ENCODE results near the gene COL15A1. TPM values are rescaled to one million over a fixed set of nuclear protein-coding genes. Genes with fewer than 3 reads are reported as not detected.

Gene COL15A1
- total and polyA plus RNA-seq, 2 of the 8 experiments (the other 6 are each of a cell fraction or from before 2014, with no cell fraction given) = 0.12 to 0.15 TPM

- H3K27me3 ChIP-seq (replicated peaks in 1 of 4; ENCODE audit: control insufficient read depth in 3 of 4, extremely low read depth in 1 of 4, insufficient read depth in 3 of 4, low read length in 3 of 4) = no peaks in the 10 kb centered on the region; a peak in 1 of 7 replicates
- TF ChIP-seq ATF3 (IDR thresholded peaks at IDR 0.05; ENCODE audit: insufficient read depth, low read depth, low read length) (no peak), CREB1 (IDR thresholded peaks at IDR 0.05) (no peak), EP300 (IDR thresholded peaks at IDR 0.05; ENCODE audit: borderline replicate concordance in 1 of 2, low read depth in 2 of 2, low read length in 2 of 2) (no peak), KDM1A (IDR thresholded peaks at IDR 0.05; ENCODE audit: borderline replicate concordance, low read length) (no peak), CBX8 (IDR thresholded peaks at IDR 0.05; ENCODE audit: borderline replicate concordance, low read depth, low read length) (no peak), MAFK (IDR thresholded peaks at IDR 0.05; ENCODE audit: low read depth, low read length) (no peak), SAP30 (IDR thresholded peaks at IDR 0.05; ENCODE audit: insufficient read depth, insufficient replicate concordance, low read length) (no peak), ASH2L (IDR thresholded peaks at IDR 0.05; ENCODE audit: low read length) (no peak), MAX (IDR thresholded peaks at IDR 0.05) (no peak), TEAD4 (IDR thresholded peaks at IDR 0.05; ENCODE audit: low read depth, low read length) (no peak), YY1 (IDR thresholded peaks at IDR 0.05; ENCODE audit: low read depth, low read length) (no peak), FOSL1 (IDR thresholded peaks at IDR 0.05; ENCODE audit: insufficient read depth, low read depth, low read length) (no peak), BRCA1 (IDR thresholded peaks at IDR 0.05; ENCODE audit: low read depth, low read length) (no peak), CTBP2 (IDR thresholded peaks at IDR 0.05; ENCODE audit: borderline replicate concordance, insufficient read depth, insufficient read length, low read length) (no peak)
- WGBS, 2 experiments (ENCODE audit: extremely low coverage in 1 of 2, insufficient coverage in 1 of 2, insufficient read length in 1 of 2, insufficient replicate concordance in 2 of 2, low coverage in 1 of 2, low lambda C conversion rate in 2 of 2, missing lambda C conversion rate in 1 of 2) = 95% methylated on average over 2 of the region's 2 CpGs; no CpG with 5 or more reads in 1 of the 2 experiments
Measured at GRCh38 chr9:99060621-99061020, 116.9 kb downstream of the COL15A1 start.

More at GRCh38 chr9:99060621-99061020, 116.9 kb downstream of the COL15A1 start:
- Histone ChIP-seq H3K79me2 (ENCODE audit: control insufficient read depth in 1 of 2, insufficient read depth in 2 of 2, low read length in 2 of 2) (no peaks in the 10 kb centered on the region), H3K4me1 (replicated peaks in 1 of 4; ENCODE audit: control insufficient read depth in 3 of 4, insufficient read depth in 4 of 4, low read length in 3 of 4) (no peaks in the 10 kb centered on the region), H2BK20ac (ENCODE audit: low read length) (no peak overlapping the region), H2AFZ (ENCODE audit: low read length) (no peak overlapping the region), H4K5ac (ENCODE audit: insufficient read length, low read depth, low read length) (no peak overlapping the region), H4K20me1 (replicated peaks in 1 of 2; ENCODE audit: control insufficient read depth in 1 of 2, insufficient read depth in 2 of 2, low read length in 2 of 2) (no peaks in the 10 kb centered on the region), H3K79me1 (ENCODE audit: low read depth, low read length) (no peaks in the 10 kb centered on the region), H2BK12ac (ENCODE audit: low read depth, low read length) (no peak overlapping the region), H2BK5ac (ENCODE audit: low read depth, low read length) (no peak overlapping the region), H2BK15ac (ENCODE audit: low read length) (no peak overlapping the region), H3K23ac (ENCODE audit: insufficient read length) (no peak overlapping the region), H4K8ac (ENCODE audit: extremely low read depth, insufficient read depth, low read length) (no peak overlapping the region), H2BK120ac (replicated peaks; ENCODE audit: low read depth, low read length) (no peak overlapping the region), H3K9ac (replicated peaks in 1 of 4; ENCODE audit: extremely low read depth in 1 of 4, low read depth in 3 of 4, low read length in 3 of 4) (no peak overlapping the region), H3K4me2 (ENCODE audit: insufficient read depth in 1 of 2, low read depth in 2 of 2, low read length in 2 of 2) (no peak overlapping the region), H3K27ac (ENCODE audit: low read depth, low read length) (no peak overlapping the region), H4K91ac (replicated peaks; ENCODE audit: insufficient read length, low read length) (no peak overlapping the region), H3K56ac (replicated peaks; ENCODE audit: insufficient read length, low read depth, low read length) (no peak overlapping the region), H3K36me3 (ENCODE audit: control insufficient read depth in 2 of 4, insufficient read depth in 4 of 4, low read length in 3 of 4) (no peaks in the 10 kb centered on the region), H3K4me3 (ENCODE audit: extremely low read depth in 1 of 4, insufficient read depth in 2 of 4, low read depth in 3 of 4, low read length in 4 of 4) (no peak overlapping the region), H3K9me3 (ENCODE audit: insufficient read depth in 2 of 2, low read depth in 1 of 2, low read length in 1 of 2) (no peaks in the 10 kb centered on the region), H3K18ac (ENCODE audit: extremely low read depth, low read length) (no peak overlapping the region), H3K4ac (replicated peaks; ENCODE audit: insufficient read length, low read depth, low read length) (no peak overlapping the region), H3K14ac (ENCODE audit: insufficient read length) (no peak overlapping the region), H3K23me2 (ENCODE audit: low read depth, low read length) (no peaks in the 10 kb centered on the region), H2AK5ac (ENCODE audit: low read depth, low read length) (no peak overlapping the region)
- ChIA-PET POLR2A (ENCODE audit: partially characterized antibody) (no interaction called here), CTCF (ENCODE audit: partially characterized antibody) (interaction anchor here (1.0 kb wide), 1 partner anchor 77 kb away, joined by 3 read pairs; no protein-coding TSS in a partner anchor)
- DNase-seq (ENCODE audit: low read depth in 1 of 2, low spot score in 2 of 2) (no peak), FAIRE-seq (no peak)

Measured in H1 (cell line).